Gastroesophageal sphincter (tissue), 4 donors: ENCODE results near the gene MAP7D3. TPM values are rescaled to one million over a fixed set of nuclear protein-coding genes. Genes with fewer than 3 reads are reported as not detected.

Experiments used
- ATAC-seq: fragments of 150-250 bp; one replicate; pipeline ENCODE4 v1.9.1; 2016; ENCODE audit warnings: mild to moderate bottlenecking, moderate library complexity
- H3K27ac ChIP-seq, 4 donors: fragments of 200-600 bp; sonication (generic) in 3 of 4; 1 replicate in 3 of 4; 2 replicates in 1 of 4; pipeline ENCODE4 v1.5.1; 2016 to 2019
- H3K27me3 ChIP-seq: fragments of 200-600 bp; sonication (generic); one replicate; pipeline ENCODE4 v1.5.1; 2019
- H3K36me3 ChIP-seq, 2 donors: fragments of 200-600 bp; sonication (generic); one replicate each; pipeline ENCODE4 v1.5.1; 2019; ENCODE audit warnings: control low read depth in 1 of 2
- H3K4me1 ChIP-seq, 3 donors: fragments of 200-600 bp; sonication (generic); 1 replicate in 2 of 3; 2 replicates in 1 of 3; pipeline ENCODE4 v1.5.1; 2016 to 2019; ENCODE audit warnings: control low read depth in 2 of 3
- H3K4me3 ChIP-seq, 2 donors: fragments of 200-600 bp; sonication (generic); one replicate each; pipeline ENCODE4 v1.5.1; 2019; ENCODE audit warnings: mild to moderate bottlenecking in 1 of 2, moderate library complexity in 1 of 2
- H3K9me3 ChIP-seq, 3 donors: fragments of 200-600 bp; sonication (generic); one replicate each; pipeline ENCODE4 v1.5.1; 2017 to 2019; ENCODE audit warnings: control low read depth in 2 of 3
- EP300 ChIP-seq: sonication (generic); formaldehyde crosslinking; IDR thresholded peaks from one replicate; pipeline ENCODE4 v1.6.1; 2017; ENCODE audit warnings: antibody characterized with exemption, mild to moderate bottlenecking
- POLR2A ChIP-seq, 2 donors: fragments of 450-650 bp; IDR thresholded peaks; one replicate each; pipeline ENCODE4 v1.6.1; 2017; ENCODE audit warnings: antibody characterized with exemption in 2 of 2, mild to moderate bottlenecking in 2 of 2, moderate library complexity in 1 of 2
- POLR2AphosphoS5 ChIP-seq: sonication (generic); formaldehyde crosslinking; IDR thresholded peaks from one replicate; pipeline ENCODE4 v1.6.1; 2017; ENCODE audit warnings: antibody characterized with exemption
- WGBS, 2 donors: methylation state at CpG; one replicate each; pipeline ENCODE4 v1.1.5; 2018; ENCODE audit warnings: low coverage in 1 of 2; 5-methylcytosine and 5-hydroxymethylcytosine counted together
- total RNA-seq, 4 donors: library from RNA; depleted of rRNA; stranded (reverse); fragments of >200 nt; gene quantifications; one replicate each; pipeline ENCODE4 v1.1.0, GENCODE V29; 2016
- TF ChIP-seq, protein P1 (sequence below), 4 experiments: fragments of 200-600 bp in 2 of 4; fragments of 450-650 bp in 2 of 4; sonication (generic) in 1 of 4; IDR thresholded peaks; one replicate each; pipeline ENCODE4 v1.5.1; 2017 to 2019; ENCODE audit warnings: antibody characterized with exemption in 4 of 4, mild to moderate bottlenecking in 2 of 4, moderate library complexity in 2 of 4

Gene MAP7D3
- total RNA-seq, 4 donors from 2014 or later, result 17.1 to 30.5 (median 23.0) TPM

DNA sequence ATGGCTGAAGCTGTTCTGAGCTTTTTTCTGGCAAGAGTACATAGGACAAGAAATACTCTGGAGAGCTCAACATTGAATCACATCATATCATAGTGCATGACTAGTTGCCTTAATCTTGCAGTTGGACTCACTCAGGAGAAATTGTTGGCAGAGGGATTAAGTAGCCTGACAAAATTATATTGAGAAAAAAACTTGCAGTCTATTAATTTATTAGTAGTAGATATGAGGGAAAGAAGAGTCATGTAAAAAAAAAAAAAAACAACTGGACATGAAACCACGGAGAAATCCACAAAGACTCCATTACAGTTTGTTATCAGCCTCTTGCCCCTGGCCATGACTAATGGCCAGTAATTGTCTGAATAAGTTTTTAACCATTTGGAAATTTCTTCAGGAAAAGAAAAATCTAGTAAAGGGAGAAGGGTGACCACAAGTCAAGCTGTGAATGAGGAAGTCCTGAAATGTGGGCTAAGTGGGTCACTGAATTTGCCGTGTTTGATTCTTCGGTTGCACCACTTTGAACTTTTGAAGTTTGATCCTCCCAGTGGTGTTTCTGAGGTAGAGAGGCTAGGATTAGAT is 58.3 kb downstream of the MAP7D3 start:
- Histone ChIP-seq H3K9me3 (no peaks in the 10 kb centered on the region), H3K4me3 (no peak overlapping the region), H3K4me1 (peaks cover 10 to 85% (median 20%) of the 10 kb centered on the region in 3 donors), H3K36me3 (no peaks in the 10 kb centered on the region), H3K27ac (peak overlapping the region; percentile 92 to 96 (median 94)), H3K27me3 (no peaks in the 10 kb centered on the region)
- 30 to 63% methylated on average over 3 of the region's 3 CpGs for WGBS, 2 donors
- peak; percentile 28 for ATAC-seq
- no peak for TF ChIP-seq POLR2A (IDR thresholded peaks at IDR 0.05)
- TF ChIP-seq POLR2AphosphoS5, result peak; percentile 43

DNA sequence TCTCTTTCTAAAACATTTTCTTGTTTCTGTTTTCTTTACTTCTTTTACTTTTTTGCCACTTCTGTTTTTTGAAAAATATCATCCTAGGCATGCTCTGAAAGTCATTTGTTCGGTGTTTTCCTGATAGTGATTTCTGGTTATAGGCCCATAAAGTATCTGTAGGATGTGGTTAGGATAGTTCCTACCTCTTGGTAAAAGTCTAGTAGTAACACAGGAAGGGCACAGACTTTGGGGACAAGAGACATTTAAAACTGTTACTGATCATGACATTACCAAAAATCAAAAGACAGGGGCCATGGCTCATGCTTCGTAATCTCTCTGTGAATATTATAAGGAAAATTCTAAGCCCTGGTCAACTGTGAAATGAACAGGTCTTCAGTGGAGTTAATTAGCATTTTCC is 59.1 kb downstream of the MAP7D3 start:
- Histone ChIP-seq H3K27ac (peak overlapping the region; percentile 92 to 96 (median 94)), H3K36me3 (no peaks in the 10 kb centered on the region), H3K27me3 (no peaks in the 10 kb centered on the region), H3K4me1 (peaks cover 10 to 85% (median 20%) of the 10 kb centered on the region in 3 donors), H3K9me3 (no peaks in the 10 kb centered on the region), H3K4me3 (no peak overlapping the region)
- no peak for ATAC-seq
- WGBS, 2 donors, result 75% methylated on average over 2 of the region's 2 CpGs; no CpG with 5 or more reads in 1 of the 2 donors
- TF ChIP-seq EP300 (no peak), POLR2AphosphoS5 (no peak), POLR2A (IDR thresholded peaks at IDR 0.05) (no peak)
- TF ChIP-seq, protein P1, sequence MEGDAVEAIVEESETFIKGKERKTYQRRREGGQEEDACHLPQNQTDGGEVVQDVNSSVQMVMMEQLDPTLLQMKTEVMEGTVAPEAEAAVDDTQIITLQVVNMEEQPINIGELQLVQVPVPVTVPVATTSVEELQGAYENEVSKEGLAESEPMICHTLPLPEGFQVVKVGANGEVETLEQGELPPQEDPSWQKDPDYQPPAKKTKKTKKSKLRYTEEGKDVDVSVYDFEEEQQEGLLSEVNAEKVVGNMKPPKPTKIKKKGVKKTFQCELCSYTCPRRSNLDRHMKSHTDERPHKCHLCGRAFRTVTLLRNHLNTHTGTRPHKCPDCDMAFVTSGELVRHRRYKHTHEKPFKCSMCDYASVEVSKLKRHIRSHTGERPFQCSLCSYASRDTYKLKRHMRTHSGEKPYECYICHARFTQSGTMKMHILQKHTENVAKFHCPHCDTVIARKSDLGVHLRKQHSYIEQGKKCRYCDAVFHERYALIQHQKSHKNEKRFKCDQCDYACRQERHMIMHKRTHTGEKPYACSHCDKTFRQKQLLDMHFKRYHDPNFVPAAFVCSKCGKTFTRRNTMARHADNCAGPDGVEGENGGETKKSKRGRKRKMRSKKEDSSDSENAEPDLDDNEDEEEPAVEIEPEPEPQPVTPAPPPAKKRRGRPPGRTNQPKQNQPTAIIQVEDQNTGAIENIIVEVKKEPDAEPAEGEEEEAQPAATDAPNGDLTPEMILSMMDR (IDR thresholded peaks at IDR 0.05), result no peak

DNA sequence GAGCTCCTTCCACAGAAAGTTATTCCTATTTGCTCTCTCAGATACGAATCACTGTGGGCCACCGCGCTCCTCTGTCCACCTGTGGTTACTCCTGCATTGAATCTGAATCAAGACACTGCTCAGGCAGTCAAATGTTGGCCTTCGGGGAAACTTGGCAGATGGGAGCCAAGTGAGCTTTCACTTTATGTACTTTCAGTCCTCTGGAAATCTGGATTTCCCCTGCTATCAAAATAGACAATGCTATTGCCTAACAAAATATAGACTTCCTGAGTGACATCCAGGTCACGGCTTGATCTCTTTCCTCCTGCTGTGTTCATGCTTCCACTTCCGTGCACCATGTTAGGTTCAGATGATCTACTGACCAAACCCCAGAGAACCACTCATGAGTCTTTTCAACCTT is 60.0 kb downstream of the MAP7D3 start:
- WGBS, 2 donors, result 39 to 56% methylated on average over 3 to 6 of the region's 6 CpGs
- ATAC-seq, result peak; percentile 5
- Histone ChIP-seq H3K27ac (peak overlapping the region; percentile 92 to 96 (median 94)), H3K27me3 (no peaks in the 10 kb centered on the region), H3K36me3 (no peaks in the 10 kb centered on the region), H3K4me1 (peaks cover 10 to 86% (median 20%) of the 10 kb centered on the region in 3 donors), H3K9me3 (no peaks in the 10 kb centered on the region), H3K4me3 (no peak overlapping the region)
- TF ChIP-seq, protein P1 (IDR thresholded peaks at IDR 0.05), result no peak
- TF ChIP-seq POLR2A (IDR thresholded peaks at IDR 0.05) (no peak), POLR2AphosphoS5 (no peak)

DNA sequence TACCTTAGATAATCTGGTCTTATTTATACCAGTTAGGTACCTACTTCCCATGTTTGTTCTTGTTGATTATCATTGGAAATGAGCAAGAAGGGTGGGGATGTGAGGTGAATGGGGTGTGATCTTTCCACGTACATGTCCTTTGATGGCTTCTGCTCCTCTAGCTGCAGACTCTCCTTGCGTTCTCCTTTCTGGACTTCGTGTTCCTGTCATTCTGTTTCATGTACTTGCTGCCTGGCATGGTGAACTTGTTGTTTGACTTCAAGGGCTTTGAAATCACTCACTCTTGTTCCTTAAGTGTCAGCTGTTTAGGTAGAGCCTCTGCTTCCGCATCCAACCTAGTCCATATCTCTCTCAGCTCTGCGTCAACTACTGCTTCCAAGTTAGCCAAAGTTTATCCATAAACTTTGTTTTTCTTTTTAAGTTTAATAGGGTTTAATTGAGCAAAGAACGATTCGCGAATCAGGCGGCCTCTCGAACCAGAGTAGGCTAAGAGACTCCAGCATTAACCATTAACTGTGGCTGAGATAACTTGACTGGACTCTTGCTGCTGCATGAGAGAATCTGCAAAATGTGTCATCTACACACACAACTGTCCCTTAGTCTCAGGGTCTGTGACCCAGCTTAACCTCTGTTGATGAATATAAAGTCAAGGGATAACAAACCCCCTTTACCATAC is 61.0 kb downstream of the MAP7D3 start:
- no peaks in the 10 kb centered on the region for H3K27me3 ChIP-seq
- ATAC-seq, result peak; percentile 40
- H3K27ac ChIP-seq, result peak overlapping the region; percentile 92 to 96 (median 94)
- TF ChIP-seq EP300, result peak; percentile 81
- TF ChIP-seq POLR2AphosphoS5, result peak; percentile 68
- TF ChIP-seq POLR2A (IDR thresholded peaks at IDR 0.05), result no peak
- H3K4me3 ChIP-seq, result no peak overlapping the region
- no peaks in the 10 kb centered on the region for H3K9me3 ChIP-seq
- WGBS, 2 donors, result 29 to 71% methylated on average over 8 to 10 of the region's 10 CpGs
- H3K4me1 ChIP-seq, result peaks cover 11 to 86% (median 12%) of the 10 kb centered on the region in 3 donors
- H3K36me3 ChIP-seq, result no peaks in the 10 kb centered on the region

DNA sequence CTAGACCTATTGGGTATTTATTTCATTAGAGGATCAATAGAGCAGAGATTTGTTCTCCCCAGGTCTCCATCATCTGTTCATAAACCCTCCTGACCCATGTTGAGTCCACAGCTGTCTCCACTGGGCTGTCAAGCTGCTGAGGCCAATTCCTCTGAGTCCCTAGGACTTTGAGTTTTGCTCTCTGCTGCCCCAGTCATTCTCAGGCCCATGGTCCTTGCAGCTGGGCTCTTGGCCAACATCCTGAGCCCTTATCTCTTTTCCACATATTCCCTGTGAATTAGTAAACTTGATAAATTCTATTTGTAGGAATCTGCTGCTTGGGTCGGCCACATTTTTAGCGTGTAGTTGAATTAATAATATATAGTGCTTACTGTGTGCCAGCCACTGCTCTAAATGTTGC is 62.0 kb downstream of the MAP7D3 start:
- no peaks in the 10 kb centered on the region for H3K27me3 ChIP-seq
- H3K4me1 ChIP-seq, result peaks cover 11 to 86% (median 12%) of the 10 kb centered on the region in 3 donors
- H3K4me3 ChIP-seq, result no peak overlapping the region
- ATAC-seq, result no peak
- TF ChIP-seq, protein P1 (IDR thresholded peaks at IDR 0.05), result no peak
- TF ChIP-seq EP300 (no peak), POLR2A (IDR thresholded peaks at IDR 0.05) (no peak), POLR2AphosphoS5 (no peak)
- H3K9me3 ChIP-seq, result no peaks in the 10 kb centered on the region
- 14 to 71% methylated on average over 2 of the region's 2 CpGs for WGBS, 2 donors
- H3K27ac ChIP-seq, result peak overlapping the region; percentile 92 to 96 (median 94)
- H3K36me3 ChIP-seq, result no peaks in the 10 kb centered on the region

DNA sequence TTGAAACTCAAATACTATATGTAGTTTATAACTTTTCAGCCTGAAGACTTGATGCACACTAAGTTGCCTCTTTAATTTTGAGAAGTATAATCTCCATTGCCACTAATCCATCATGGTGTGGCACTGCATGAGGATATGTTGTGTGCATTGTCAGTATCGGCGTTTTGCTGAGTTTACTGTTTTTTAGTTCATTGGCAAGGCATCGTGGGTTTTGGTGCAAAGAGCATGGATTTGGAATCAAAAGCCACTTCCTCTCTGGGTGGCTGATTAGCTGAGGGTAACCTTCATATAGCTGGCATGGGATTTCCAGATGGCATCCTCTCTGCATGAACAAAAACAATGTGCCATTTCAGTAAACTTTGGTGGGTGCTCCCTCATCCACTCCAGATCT is 65.2 kb downstream of the MAP7D3 start:
- H3K27me3 ChIP-seq, result no peaks in the 10 kb centered on the region
- peaks cover 2 to 84% (median 11%) of the 10 kb centered on the region in 3 donors for H3K4me1 ChIP-seq
- H3K9me3 ChIP-seq, result no peaks in the 10 kb centered on the region
- no peak overlapping the region for H3K4me3 ChIP-seq
- no peaks in the 10 kb centered on the region for H3K36me3 ChIP-seq
- TF ChIP-seq, protein P1 (IDR thresholded peaks at IDR 0.05), result no peak
- TF ChIP-seq EP300 (no peak), POLR2AphosphoS5 (no peak), POLR2A (IDR thresholded peaks at IDR 0.05) (no peak)
- ATAC-seq, result no peak
- H3K27ac ChIP-seq, result peak overlapping the region; percentile 83 to 99 (median 94)
- 40% methylated on average over 2 of the region's 3 CpGs; no CpG with 5 or more reads in 1 of the 2 donors for WGBS, 2 donors
